ENCODE results near the gene SPATA9. TPM values are rescaled to one million over a fixed set of nuclear protein-coding genes. Genes with fewer than 3 reads are reported as not detected.

Gene SPATA9
- total and polyA plus RNA-seq, 9 of the 15 experiments (the other 6 are each of a cell fraction or from before 2014, with no cell fraction given), result 0.16 to 5.5 (median 0.39) TPM; not detected in 3

- TF ChIP-seq TARDBP (IDR thresholded peaks at IDR 0.05) (peak; percentile 72; the same call in 1 of the 2 replicates), NCOA6 (IDR thresholded peaks at IDR 0.05) (no peak), SRSF1 (IDR thresholded peaks at IDR 0.05; ENCODE audit: low read depth, low read length) (no peak), TSHZ1 (CRISPR knock-in tag; IDR thresholded peaks at IDR 0.05) (no peak), PHF20 (IDR thresholded peaks at IDR 0.05; ENCODE audit: partially characterized antibody) (no peak), ZEB2 (IDR thresholded peaks at IDR 0.05) (no peak), BCOR (IDR thresholded peaks at IDR 0.05) (0 out of 2 replicates have a peak, but pooled peaks have one; percentile 44), MTA1 (IDR thresholded peaks at IDR 0.05; ENCODE audit: borderline replicate concordance) (0 out of 2 replicates have a peak, but pooled peaks have one; percentile 22), CEBPB (tag; IDR thresholded peaks at IDR 0.05) (no peak), NCOR1 (IDR thresholded peaks at IDR 0.05) (peak; percentile 70), ZNF586 (CRISPR knock-in tag; conservative IDR thresholded peaks at IDR 0.05) (no peak; the same call in 1 of the 2 replicates), PML (IDR thresholded peaks at IDR 0.05; ENCODE audit: low read length) (no peak; the same call in 1 of the 2 replicates), DPF2 (IDR thresholded peaks at IDR 0.05) (peak; percentile 45)
- TF ChIP-seq, protein P1, sequence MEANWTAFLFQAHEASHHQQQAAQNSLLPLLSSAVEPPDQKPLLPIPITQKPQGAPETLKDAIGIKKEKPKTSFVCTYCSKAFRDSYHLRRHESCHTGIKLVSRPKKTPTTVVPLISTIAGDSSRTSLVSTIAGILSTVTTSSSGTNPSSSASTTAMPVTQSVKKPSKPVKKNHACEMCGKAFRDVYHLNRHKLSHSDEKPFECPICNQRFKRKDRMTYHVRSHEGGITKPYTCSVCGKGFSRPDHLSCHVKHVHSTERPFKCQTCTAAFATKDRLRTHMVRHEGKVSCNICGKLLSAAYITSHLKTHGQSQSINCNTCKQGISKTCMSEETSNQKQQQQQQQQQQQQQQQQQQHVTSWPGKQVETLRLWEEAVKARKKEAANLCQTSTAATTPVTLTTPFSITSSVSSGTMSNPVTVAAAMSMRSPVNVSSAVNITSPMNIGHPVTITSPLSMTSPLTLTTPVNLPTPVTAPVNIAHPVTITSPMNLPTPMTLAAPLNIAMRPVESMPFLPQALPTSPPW (CRISPR knock-in tag; IDR thresholded peaks at IDR 0.05), result peak; percentile 99
- TF ChIP-seq, protein P2, sequence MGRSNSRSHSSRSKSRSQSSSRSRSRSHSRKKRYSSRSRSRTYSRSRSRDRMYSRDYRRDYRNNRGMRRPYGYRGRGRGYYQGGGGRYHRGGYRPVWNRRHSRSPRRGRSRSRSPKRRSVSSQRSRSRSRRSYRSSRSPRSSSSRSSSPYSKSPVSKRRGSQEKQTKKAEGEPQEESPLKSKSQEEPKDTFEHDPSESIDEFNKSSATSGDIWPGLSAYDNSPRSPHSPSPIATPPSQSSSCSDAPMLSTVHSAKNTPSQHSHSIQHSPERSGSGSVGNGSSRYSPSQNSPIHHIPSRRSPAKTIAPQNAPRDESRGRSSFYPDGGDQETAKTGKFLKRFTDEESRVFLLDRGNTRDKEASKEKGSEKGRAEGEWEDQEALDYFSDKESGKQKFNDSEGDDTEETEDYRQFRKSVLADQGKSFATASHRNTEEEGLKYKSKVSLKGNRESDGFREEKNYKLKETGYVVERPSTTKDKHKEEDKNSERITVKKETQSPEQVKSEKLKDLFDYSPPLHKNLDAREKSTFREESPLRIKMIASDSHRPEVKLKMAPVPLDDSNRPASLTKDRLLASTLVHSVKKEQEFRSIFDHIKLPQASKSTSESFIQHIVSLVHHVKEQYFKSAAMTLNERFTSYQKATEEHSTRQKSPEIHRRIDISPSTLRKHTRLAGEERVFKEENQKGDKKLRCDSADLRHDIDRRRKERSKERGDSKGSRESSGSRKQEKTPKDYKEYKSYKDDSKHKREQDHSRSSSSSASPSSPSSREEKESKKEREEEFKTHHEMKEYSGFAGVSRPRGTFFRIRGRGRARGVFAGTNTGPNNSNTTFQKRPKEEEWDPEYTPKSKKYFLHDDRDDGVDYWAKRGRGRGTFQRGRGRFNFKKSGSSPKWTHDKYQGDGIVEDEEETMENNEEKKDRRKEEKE (IDR thresholded peaks at IDR 0.05; ENCODE audit: borderline replicate concordance in 1 of 2, control insufficient read depth in 1 of 2, low read depth in 2 of 2, low read length in 1 of 2), result peak in 1 of 2 experiments; percentile 38; a peak in 1 of 4 replicates
- TF ChIP-seq, protein P3, sequence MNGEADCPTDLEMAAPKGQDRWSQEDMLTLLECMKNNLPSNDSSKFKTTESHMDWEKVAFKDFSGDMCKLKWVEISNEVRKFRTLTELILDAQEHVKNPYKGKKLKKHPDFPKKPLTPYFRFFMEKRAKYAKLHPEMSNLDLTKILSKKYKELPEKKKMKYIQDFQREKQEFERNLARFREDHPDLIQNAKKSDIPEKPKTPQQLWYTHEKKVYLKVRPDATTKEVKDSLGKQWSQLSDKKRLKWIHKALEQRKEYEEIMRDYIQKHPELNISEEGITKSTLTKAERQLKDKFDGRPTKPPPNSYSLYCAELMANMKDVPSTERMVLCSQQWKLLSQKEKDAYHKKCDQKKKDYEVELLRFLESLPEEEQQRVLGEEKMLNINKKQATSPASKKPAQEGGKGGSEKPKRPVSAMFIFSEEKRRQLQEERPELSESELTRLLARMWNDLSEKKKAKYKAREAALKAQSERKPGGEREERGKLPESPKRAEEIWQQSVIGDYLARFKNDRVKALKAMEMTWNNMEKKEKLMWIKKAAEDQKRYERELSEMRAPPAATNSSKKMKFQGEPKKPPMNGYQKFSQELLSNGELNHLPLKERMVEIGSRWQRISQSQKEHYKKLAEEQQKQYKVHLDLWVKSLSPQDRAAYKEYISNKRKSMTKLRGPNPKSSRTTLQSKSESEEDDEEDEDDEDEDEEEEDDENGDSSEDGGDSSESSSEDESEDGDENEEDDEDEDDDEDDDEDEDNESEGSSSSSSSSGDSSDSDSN (IDR thresholded peaks at IDR 0.05; ENCODE audit: borderline replicate concordance in 1 of 2, low read depth in 2 of 2, low read length in 2 of 2), result peak in 1 of 2 experiments; percentile 93; a peak in 3 of 4 replicates
Measured at GRCh38 chr5:95730730-95731570, 48.2 kb upstream of the SPATA9 start, which contains the start of gene RHOBTB3 (continued).
